Fibroblast of skin of right quadriceps (primary cell): ENCODE measurements around the gene CD8B.

ENCODE experiments used
- DNase-seq: peaks from one replicate; pipeline ENCODE4 v3.0.0-alpha.2; 2013

Gene CD8B

DNA sequence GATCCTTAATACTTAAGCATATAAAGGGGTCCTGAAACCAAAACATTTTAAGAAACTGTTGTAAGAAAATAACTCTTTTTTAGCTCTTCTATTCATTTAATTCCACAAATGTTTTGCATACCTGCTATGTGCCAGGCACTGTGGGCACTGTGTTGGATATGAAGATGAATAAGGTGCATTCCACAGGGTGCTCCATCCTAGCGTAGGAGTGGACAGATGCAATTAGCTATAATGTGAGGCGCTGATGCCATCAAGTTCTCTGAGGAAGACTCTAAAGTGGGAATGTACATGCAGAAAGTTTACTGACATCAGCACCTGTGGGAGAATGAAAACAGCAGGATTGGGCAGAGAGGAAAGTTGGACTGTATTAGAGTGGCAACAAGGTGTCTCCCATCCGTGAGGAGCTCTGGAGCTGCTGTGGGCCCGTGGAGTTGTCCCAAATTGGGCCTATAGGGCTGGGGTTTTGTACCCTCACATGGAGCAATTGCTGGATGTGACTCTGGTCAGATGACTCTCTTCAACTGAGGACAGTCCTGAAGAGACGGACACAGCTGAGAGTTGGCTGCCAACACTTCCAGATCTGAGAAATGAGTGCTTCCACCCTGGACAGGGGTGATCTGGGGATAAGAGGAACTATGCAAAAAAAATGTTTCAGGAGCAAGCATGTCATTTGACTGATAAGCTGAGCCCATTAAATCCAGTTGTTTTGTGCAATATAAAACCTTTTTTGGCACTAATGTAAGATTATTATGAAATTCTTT is 93.3 kb downstream of the CD8B start:
- no peak for DNase-seq
